HG03045 (cell line): ENCODE results near the gene CHSY1.

Source experiments
- ATAC-seq: cut with Tn5 transposase; IDR thresholded peaks from one replicate; pipeline ENCODE4 v1.9.1; 2021; ENCODE audit warnings: mild to moderate bottlenecking, moderate library complexity; ENCODE audit not compliant: unreplicated experiment

Gene CHSY1

GRCh38 chr15:101269479-101270223 lies 17.8 kb upstream of the CHSY1 start:
- no peak for ATAC-seq

GRCh38 chr15:101267320-101268104 lies 15.7 kb upstream of the CHSY1 start:
- ATAC-seq = no peak

- ATAC-seq = no peak
These were observed 14.9 kb upstream of the CHSY1 start for GRCh38 chr15:101266787-101267186.

- no peak for ATAC-seq
These were observed 14.2 kb upstream of the CHSY1 start for GRCh38 chr15:101266034-101266433.

- ATAC-seq = no peak
These were observed 13.2 kb upstream of the CHSY1 start for GRCh38 chr15:101264911-101265641.

GRCh38 chr15:101264011-101264410 lies 12.2 kb upstream of the CHSY1 start:
- ATAC-seq = no peak

GRCh38 chr15:101262551-101262950 lies 10.7 kb upstream of the CHSY1 start:
- ATAC-seq = no peak

- ATAC-seq = no peak
These were observed 6.6 kb upstream of the CHSY1 start for GRCh38 chr15:101258238-101259144.

GRCh38 chr15:101256757-101257156 lies 4.9 kb upstream of the CHSY1 start:
- no peak for ATAC-seq

- ATAC-seq = no peak
These were observed 3.9 kb upstream of the CHSY1 start for GRCh38 chr15:101255615-101256241.

- no peak for ATAC-seq
These were observed 3.2 kb upstream of the CHSY1 start for GRCh38 chr15:101255051-101255395.

GRCh38 chr15:101254157-101255050 lies 2.6 kb upstream of the CHSY1 start:
- ATAC-seq = no peak

GRCh38 chr15:101252836-101253235 lies 988 bp upstream of the CHSY1 start:
- ATAC-seq = no peak

GRCh38 chr15:101250873-101251829 lies 697 bp downstream of the CHSY1 start:
- ATAC-seq = peak; percentile 38

GRCh38 chr15:101250341-101250831 lies 1.5 kb downstream of the CHSY1 start:
- no peak for ATAC-seq

- ATAC-seq = no peak
These were observed 3.6 kb downstream of the CHSY1 start for GRCh38 chr15:101248274-101248673.

GRCh38 chr15:101246824-101247745 lies 4.8 kb downstream of the CHSY1 start:
- ATAC-seq = no peak
